Stimulated activated CD8-positive, alpha-beta memory T cell treated with anti-CD3 and anti-CD28 coated beads, Interleukin-4, amount 100 ng/mL, for 4 hours (primary cell): ENCODE data around the gene NFIA.

ENCODE experiments used
- DNase-seq, 2 donors: peaks; one replicate each; pipeline ENCODE4 v3.0.0-alpha.2; 2020; ENCODE audit warnings: low read depth in 2 of 2, low spot score in 1 of 2

NFIA gene

GRCh38 chr1:61149010-61149860, 66.9 kb downstream of the NFIA start:
- no peak for DNase-seq

GRCh38 chr1:61151565-61151964, 69.2 kb downstream of the NFIA start:
- DNase-seq: no peak

DNA sequence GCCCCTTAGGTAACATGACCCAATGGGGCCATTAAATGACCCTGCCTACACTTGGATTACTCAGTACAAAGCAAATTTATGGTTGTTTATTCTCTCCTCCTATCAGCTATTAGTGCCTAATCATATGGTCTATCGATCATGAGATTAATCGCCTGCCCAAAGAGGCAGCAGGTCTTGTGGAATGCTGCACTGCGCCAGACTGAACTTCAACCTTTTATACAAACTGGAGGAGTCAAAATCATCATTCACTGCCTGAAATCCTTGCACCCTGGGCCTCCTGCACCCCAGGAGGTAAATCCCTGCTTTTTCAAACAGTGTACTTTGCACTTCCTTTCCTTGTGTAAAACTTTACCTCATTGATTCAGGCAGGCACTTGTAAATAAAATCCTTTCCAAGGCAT, 69.7 kb downstream of the NFIA start:
- DNase-seq: no peak

- no peak for DNase-seq
Observed at GRCh38 chr1:61152469-61153105, 70.2 kb downstream of the NFIA start.

DNA sequence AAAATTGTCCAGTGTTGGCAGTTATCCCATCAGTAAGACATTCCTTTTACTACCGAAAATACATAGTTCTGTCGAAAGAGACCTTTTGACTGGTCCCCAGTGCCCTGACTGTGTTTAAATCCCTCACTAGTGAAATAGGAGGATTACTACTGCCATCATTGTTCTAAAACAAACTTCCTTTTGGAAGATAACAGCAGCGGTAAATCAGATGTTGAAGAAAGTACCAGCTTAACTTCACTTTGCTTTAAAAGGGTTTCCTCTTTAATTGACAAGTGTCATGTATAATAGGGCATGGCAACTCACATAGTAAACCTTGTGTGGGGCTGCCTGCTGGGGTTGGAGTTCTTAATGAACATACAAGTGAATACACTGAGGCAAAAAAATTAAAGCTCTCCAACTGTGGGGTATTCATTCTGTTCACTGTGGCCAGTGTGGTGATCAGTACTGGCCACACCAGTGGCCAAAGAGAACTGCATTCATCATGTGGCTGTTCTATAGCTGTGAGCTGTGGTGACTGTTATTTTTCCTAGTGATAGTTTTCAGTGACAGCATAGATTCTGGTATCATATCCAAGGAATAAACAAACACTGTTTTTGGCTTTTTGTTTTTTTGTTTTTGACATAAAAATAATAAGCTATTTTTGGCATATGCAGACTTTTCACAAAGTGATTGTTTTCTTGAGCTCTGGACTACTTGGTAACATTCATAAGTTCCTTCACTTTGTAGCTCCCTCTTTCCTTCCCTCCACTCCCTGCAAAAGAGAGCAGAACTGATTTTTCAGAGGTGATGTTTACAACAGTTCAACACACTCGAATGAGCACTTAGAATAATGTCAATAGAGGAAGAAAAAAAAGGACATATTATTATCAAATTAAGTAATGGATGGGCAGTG, 74.5 kb downstream of the NFIA start:
- DNase-seq: no peak

DNA sequence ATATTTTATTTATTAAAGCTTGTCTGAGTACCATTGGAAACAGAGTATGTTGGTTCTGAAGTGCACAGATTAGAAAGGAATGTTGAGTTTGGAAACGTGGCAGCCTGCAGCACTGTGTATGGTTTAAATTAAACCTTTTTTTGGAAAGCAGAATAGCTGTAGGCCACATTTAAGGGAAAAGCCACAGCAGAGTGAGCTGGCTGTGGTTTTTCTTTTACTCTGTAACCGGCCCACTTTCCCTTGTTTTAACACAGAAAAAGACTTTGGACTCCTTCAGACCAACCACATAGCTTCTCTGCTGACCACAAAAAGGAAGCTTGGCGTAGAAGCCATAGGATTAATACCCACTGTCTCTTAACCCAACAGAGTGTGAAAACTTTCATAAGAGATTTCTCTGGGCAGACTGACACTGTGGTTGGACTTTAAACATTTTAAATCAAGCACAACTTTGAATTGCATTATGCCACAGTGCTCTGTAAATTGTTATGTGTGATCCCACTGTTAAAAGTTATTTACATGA, 75.2 kb downstream of the NFIA start:
- no peak for DNase-seq

DNA sequence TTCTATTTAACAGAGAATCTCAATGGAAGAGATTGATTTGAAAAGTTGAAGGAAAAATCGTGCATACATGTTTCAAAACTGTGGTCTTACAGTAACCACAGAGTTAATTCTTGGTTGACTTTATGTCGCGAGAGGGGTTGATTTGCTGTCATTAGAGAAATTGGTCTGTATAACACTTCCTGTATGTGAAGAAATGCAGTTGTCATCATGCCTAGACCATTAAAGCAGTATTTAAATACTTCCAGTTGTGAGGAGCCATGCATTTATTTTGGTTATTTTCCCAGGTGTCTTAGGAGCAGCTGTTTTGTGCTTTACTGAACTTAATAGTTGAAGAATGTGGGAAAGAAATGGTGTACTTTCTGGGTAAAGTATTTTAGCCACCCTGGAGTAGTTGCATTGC, 76.2 kb downstream of the NFIA start:
- DNase-seq: no peak

GRCh38 chr1:61160526-61160925, 78.2 kb downstream of the NFIA start:
- DNase-seq: no peak

DNA sequence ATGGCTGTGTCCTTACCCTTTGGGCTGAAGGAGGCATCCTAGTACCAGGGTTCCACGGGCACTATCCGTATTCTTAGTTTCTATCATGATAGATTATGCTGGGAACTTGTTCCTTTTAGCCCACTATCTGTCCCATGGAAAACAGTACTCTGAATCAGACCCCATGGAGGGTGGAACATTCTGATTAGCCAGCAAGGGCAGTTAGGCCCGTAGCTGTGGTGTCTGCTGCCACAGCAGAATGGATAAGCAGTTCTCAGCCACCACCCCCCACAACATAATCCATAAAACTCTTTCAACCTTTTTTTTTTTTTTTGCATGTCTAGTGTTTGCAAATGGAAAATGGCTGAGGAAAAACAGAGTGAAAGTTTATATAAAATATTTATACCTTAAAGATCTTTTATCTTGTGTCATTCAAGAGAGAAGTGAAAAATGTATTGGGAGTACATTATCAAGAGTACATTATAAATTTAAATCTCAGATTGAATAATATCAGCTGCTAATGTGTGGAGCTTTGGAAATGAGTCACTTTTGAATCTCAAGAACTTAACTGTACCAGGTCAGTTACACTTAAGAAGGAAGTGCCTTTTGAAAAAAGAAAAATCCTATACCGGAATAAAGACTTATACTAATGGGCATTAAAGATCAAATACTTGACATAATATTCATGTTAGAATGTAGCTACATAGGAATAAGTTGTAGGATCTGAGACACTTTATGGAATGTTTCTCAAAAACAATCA, 80.3 kb downstream of the NFIA start:
- DNase-seq: no peak

DNA sequence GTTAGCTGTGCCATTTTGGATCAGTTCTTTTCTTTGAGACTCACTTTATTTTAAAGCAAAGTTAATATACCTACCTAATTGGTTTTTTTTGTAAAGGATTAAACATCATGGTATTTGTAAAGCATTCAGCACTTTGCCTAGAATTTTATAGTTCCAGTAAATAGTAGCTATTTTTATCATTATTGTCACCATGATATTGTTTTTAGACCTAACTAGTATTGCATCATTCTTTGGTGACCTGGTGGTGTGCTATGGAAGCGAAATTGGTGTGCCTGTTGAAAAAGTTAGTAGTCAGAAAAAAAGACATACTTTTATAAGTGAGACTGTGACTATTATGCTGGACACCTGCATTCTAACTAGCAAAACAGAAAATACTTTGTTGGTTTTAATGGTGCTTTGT, 81.0 kb downstream of the NFIA start:
- no peak for DNase-seq

DNA sequence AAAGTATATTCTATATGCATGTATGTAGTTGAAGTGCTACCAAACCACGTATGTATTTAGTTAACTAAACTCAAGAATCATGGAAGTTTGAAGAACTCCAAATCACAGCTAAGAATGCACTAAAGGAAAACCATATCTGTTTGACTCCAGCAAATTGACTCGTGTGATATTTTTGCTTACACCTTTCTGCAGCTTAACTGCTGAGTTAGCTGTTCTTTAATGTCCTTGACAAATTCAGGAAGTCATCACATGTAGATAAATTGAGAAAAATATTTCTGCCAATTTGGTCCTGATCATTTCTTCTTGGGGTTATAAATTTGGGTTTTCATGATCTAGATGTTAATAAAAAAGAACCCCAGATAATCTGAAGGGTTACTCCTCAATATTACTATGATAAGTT, 83.0 kb downstream of the NFIA start:
- DNase-seq: no peak

DNA sequence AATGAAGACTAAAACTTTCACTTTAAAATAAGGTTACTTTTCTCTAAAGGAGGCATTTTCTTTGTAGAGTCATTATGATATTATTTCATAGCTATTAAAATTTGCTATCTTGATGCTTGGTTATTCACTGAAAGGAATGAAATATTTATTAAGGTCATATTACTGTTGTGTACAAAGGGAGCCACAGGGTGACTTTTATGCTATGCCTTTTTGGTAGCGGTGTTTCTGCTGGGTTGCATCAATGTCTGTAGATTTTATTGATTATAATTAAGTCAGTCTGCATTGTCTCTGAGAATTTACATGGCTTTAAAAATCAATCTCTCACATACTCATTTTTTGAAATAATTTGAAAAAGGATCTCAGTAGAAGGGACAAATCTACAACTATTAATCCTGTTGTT, 84.9 kb downstream of the NFIA start:
- no peak for DNase-seq

DNA sequence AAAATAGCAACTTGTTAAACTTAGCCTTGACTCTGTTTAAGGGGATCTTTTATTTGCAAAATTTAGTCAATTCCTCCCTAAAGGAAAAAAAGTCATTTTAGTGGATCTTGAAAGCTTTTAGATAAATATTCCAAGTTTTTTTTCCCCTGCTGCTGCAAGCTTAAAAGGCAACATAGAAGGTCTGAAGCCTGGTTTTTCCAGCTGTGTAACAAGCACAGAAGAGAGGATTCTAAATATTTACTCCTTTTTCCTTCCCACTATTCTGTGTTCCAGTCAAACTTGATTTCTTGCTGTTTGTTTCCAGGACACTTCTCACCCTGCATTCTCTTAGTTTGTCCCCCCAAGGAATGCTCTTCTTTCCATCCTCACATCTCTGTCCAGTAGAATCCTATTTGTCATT, 86.7 kb downstream of the NFIA start:
- DNase-seq: no peak

DNA sequence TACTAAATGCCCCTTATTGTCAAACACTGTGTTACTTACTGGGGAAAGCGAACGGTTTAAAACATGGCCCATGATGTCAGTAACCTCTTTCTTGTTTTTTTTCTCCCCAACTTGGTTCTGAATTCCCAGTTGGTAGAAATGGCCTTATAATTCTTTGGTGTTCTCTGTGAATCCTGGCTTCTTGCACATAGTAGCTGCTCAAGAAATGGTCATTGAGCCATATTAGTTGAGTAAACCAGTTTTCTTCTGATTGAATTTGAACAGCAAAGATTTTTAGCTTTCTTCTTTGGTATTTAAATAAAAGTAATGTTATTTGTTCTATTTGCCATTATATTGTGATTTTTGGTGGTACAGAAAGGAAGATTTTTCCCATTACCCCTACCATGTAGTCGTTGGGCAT, 87.3 kb downstream of the NFIA start:
- no peak for DNase-seq

GRCh38 chr1:61170328-61171238, 88.2 kb downstream of the NFIA start:
- no peak for DNase-seq

DNA sequence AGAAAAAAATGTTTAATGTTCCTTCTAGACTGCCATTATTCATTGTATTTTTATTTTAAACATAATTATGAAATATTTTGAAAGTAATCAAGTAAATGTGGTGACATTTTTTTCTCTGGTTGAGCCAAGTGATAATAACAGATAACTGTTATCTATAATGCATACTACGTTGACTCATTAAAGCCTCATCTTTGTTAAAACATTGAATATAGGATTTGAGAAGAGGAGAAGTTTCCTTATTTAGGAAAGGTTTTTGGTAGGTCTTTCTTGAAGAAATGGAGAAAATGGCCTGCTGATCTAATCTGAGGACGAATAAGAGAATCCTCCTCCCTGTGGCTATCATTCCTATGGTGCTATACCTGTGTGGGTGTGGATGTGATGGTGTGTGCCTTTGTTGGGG, 89.0 kb downstream of the NFIA start:
- no peak for DNase-seq

DNA sequence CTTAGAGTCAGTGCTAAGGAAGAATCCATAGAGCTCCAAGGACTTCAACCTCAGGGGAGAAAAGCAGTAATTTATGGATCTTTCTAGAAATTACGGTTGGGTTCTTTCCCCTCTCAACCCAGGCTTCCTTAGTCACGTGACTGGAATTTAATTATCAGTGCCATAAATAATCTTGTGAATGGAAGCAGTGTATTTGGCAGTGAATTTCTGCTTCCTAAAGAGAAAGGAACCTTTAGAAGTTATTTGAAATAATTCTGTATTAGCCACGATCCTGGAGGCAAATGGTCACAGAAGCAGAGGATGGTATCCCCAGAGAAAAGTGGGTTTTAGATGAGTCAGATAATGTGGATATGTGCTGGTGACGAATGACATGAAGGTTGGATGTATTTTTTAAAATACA, 89.6 kb downstream of the NFIA start:
- no peak for DNase-seq

- DNase-seq: no peak
Observed at GRCh38 chr1:61173118-61173517, 90.8 kb downstream of the NFIA start.

- no peak for DNase-seq
Observed at GRCh38 chr1:61174060-61174795, 91.9 kb downstream of the NFIA start.
